CD4-positive, CD25-positive, alpha-beta regulatory T cell (primary cell): ENCODE results near the gene KANK2. TPM values are rescaled to one million over a fixed set of nuclear protein-coding genes. Genes with fewer than 3 reads are reported as not detected.
A peak's percentile ranks its signal among the peaks of the same experiment; 100 is the strongest.

Source experiments
- ATAC-seq, 2 donors: fragments of 150-1000 bp; cut with Tn5 transposase; one replicate each; pipeline ENCODE4 v1.10.0; 2021; ENCODE audit warnings: low read depth in 2 of 2, moderate number of reproducible peaks in 2 of 2, moderate library complexity in 1 of 2
- DNase-seq, 3 donors: peaks; one replicate each; pipeline versions ENCODE4 v3.0.0 to v3.0.0-alpha.2; 2012 to 2022; ENCODE audit warnings: mixed read lengths in 1 of 3
- H3K27ac ChIP-seq: one replicate; pipeline ENCODE4 v1.7.0; 2013; ENCODE audit warnings: mild to moderate bottlenecking, low read length; ENCODE audit not compliant: insufficient read depth, poor library complexity, severe bottlenecking
- H3K27me3 ChIP-seq: one replicate; pipeline ENCODE4 v1.7.0; 2013; ENCODE audit warnings: low read length; ENCODE audit not compliant: control insufficient read depth, insufficient read depth
- H3K36me3 ChIP-seq: one replicate; pipeline ENCODE4 v1.7.0; 2013; ENCODE audit warnings: mild to moderate bottlenecking, low read length, moderate library complexity; ENCODE audit not compliant: control insufficient read depth, insufficient read depth
- H3K4me1 ChIP-seq: 2 replicates; pipeline ENCODE4 v1.7.0; 2013; ENCODE audit warnings: mild to moderate bottlenecking, low read length; ENCODE audit not compliant: insufficient read depth, control insufficient read depth, poor library complexity, severe bottlenecking
- H3K4me3 ChIP-seq: one replicate; pipeline ENCODE4 v1.7.0; 2013; ENCODE audit warnings: low read depth, mild to moderate bottlenecking, low read length, moderate library complexity
- H3K9me3 ChIP-seq, 2 experiments: 1 replicate in 1 of 2; 2 replicates in 1 of 2; pipeline ENCODE4 v1.7.0; 2013; ENCODE audit warnings: low read length in 2 of 2, mild to moderate bottlenecking in 1 of 2, moderate library complexity in 1 of 2; ENCODE audit not compliant: control insufficient read depth in 2 of 2
- H3K27ac Mint-ChIP-seq, 3 donors: one replicate each; pipeline ENCODE4 v1.8.0; 2020 to 2022; ENCODE audit warnings: mild to moderate bottlenecking in 3 of 3, mixed read lengths in 3 of 3, moderate library complexity in 2 of 3
- H3K27me3 Mint-ChIP-seq: one replicate; pipeline ENCODE4 v1.8.0; 2022; ENCODE audit warnings: mild to moderate bottlenecking, mixed read lengths
- H3K36me3 Mint-ChIP-seq: one replicate; pipeline ENCODE4 v1.8.0; 2020; ENCODE audit warnings: mixed read lengths
- H3K4me1 Mint-ChIP-seq, 4 donors: one replicate each; pipeline ENCODE4 v1.8.0; 2020 to 2022; ENCODE audit warnings: mixed read lengths in 4 of 4, mild to moderate bottlenecking in 1 of 4
- H3K4me3 Mint-ChIP-seq, 4 donors: one replicate each; pipeline ENCODE4 v1.8.0; 2020 to 2022; ENCODE audit warnings: mild to moderate bottlenecking in 4 of 4, mixed read lengths in 4 of 4, moderate library complexity in 3 of 4
- H3K9me3 Mint-ChIP-seq, 7 donors: one replicate each; pipeline ENCODE4 v1.8.0; 2020 to 2022; ENCODE audit warnings: mixed read lengths in 7 of 7, mild to moderate bottlenecking in 3 of 7, moderate library complexity in 2 of 7
- polyA plus RNA-seq, 4 donors: library from polyadenylated mRNA; unstranded; fragments of 300-500 nt; fragmentation: Illumina TruSeq; gene quantifications; one replicate each; pipeline ENCODE4 v1.2.3, GENCODE V29; 2021
- total RNA-seq: library from RNA; stranded (reverse); gene quantifications from one replicate; pipeline ENCODE4 v1.2.3, GENCODE V29; 2022

KANK2 gene
- total and polyA plus RNA-seq, 5 donors from 2014 or later = 0.16 to 0.74 (median 0.40) TPM; not detected in 1

GRCh38 chr19:11173516-11174155, 23.7 kb downstream of the KANK2 start:
- no peaks in the 10 kb centered on the region for H3K4me1 Mint-ChIP-seq

GRCh38 chr19:11172576-11172975, 24.8 kb downstream of the KANK2 start:
- H3K27ac ChIP-seq = no peak overlapping the region
- no peaks in the 10 kb centered on the region for H3K4me1 Mint-ChIP-seq
- DNase-seq (no peak), ATAC-seq (no peak)
- peaks cover 4% of the 10 kb centered on the region for H3K27me3 Mint-ChIP-seq
- H3K9me3 ChIP-seq = no peaks in the 10 kb centered on the region
- no peaks in the 10 kb centered on the region for H3K36me3 ChIP-seq
- no peak overlapping the region for H3K4me3 Mint-ChIP-seq
- H3K27me3 ChIP-seq = no peaks in the 10 kb centered on the region
- peaks cover 0 to 3% (median 0%) of the 10 kb centered on the region in 7 donors for H3K9me3 Mint-ChIP-seq
- no peak overlapping the region for H3K4me3 ChIP-seq
- no peaks in the 10 kb centered on the region for H3K4me1 ChIP-seq
- H3K36me3 Mint-ChIP-seq = no peaks in the 10 kb centered on the region
- H3K27ac Mint-ChIP-seq = no peak overlapping the region

More at GRCh38 chr19:11173516-11174155, 23.7 kb downstream of the KANK2 start:
- DNase-seq (no peak), ATAC-seq (no peak)
- Histone ChIP-seq H3K27ac (no peak overlapping the region), H3K9me3 (no peaks in the 10 kb centered on the region), H3K4me3 (no peak overlapping the region), H3K4me1 (peaks cover under 1% of the 10 kb centered on the region), H3K27me3 (no peaks in the 10 kb centered on the region), H3K36me3 (no peaks in the 10 kb centered on the region)
- Mint-ChIP-seq H3K27ac (no peak overlapping the region), H3K36me3 (no peaks in the 10 kb centered on the region), H3K9me3 (peaks cover 0 to 3% (median 0%) of the 10 kb centered on the region in 7 donors), H3K27me3 (peaks cover 4% of the 10 kb centered on the region), H3K4me3 (no peak overlapping the region)

GRCh38 chr19:11171144-11171543, 26.2 kb downstream of the KANK2 start:
- DNase-seq (no peak), ATAC-seq (no peak)
- Mint-ChIP-seq H3K27me3 (peaks cover 10% of the 10 kb centered on the region), H3K4me3 (no peak overlapping the region), H3K4me1 (no peaks in the 10 kb centered on the region), H3K27ac (no peak overlapping the region), H3K36me3 (no peaks in the 10 kb centered on the region), H3K9me3 (peaks cover 0 to 3% (median 0%) of the 10 kb centered on the region in 7 donors)
- Histone ChIP-seq H3K9me3 (no peaks in the 10 kb centered on the region), H3K27ac (no peak overlapping the region), H3K4me1 (no peaks in the 10 kb centered on the region), H3K4me3 (no peak overlapping the region), H3K27me3 (no peaks in the 10 kb centered on the region), H3K36me3 (no peaks in the 10 kb centered on the region)

- Mint-ChIP-seq H3K27ac (no peak overlapping the region), H3K9me3 (peaks cover 0 to 3% (median 0%) of the 10 kb centered on the region in 7 donors), H3K27me3 (peaks cover 10% of the 10 kb centered on the region), H3K36me3 (no peaks in the 10 kb centered on the region), H3K4me1 (no peaks in the 10 kb centered on the region), H3K4me3 (no peak overlapping the region)
- no peaks in the 10 kb centered on the region for H3K9me3 ChIP-seq
- no peaks in the 10 kb centered on the region for H3K36me3 ChIP-seq
- no peak overlapping the region for H3K4me3 ChIP-seq
- no peak overlapping the region for H3K27ac ChIP-seq
- DNase-seq (no peak), ATAC-seq (no peak)
- H3K4me1 ChIP-seq = no peaks in the 10 kb centered on the region
- no peaks in the 10 kb centered on the region for H3K27me3 ChIP-seq
These were observed 27.3 kb downstream of the KANK2 start for GRCh38 chr19:11169896-11170678.

- H3K27me3 ChIP-seq = no peaks in the 10 kb centered on the region
- no peak overlapping the region for H3K27ac ChIP-seq
- Mint-ChIP-seq H3K9me3 (peaks cover 0 to 3% (median 0%) of the 10 kb centered on the region in 7 donors), H3K4me1 (no peaks in the 10 kb centered on the region), H3K36me3 (no peaks in the 10 kb centered on the region), H3K27ac (no peak overlapping the region), H3K4me3 (no peak overlapping the region), H3K27me3 (peaks cover 10% of the 10 kb centered on the region)
- no peaks in the 10 kb centered on the region for H3K4me1 ChIP-seq
- H3K4me3 ChIP-seq = no peak overlapping the region
- no peak for DNase-seq
- no peaks in the 10 kb centered on the region for H3K36me3 ChIP-seq
- H3K9me3 ChIP-seq = no peaks in the 10 kb centered on the region
- no peak for ATAC-seq
These were observed 28.8 kb downstream of the KANK2 start for GRCh38 chr19:11168568-11168967.

- no peaks in the 10 kb centered on the region for H3K36me3 Mint-ChIP-seq
- no peaks in the 10 kb centered on the region for H3K9me3 ChIP-seq
- H3K4me3 Mint-ChIP-seq = no peak overlapping the region
- H3K27me3 Mint-ChIP-seq = peaks cover 10% of the 10 kb centered on the region
- no peak for DNase-seq
- H3K4me1 Mint-ChIP-seq = no peaks in the 10 kb centered on the region
- H3K36me3 ChIP-seq = no peaks in the 10 kb centered on the region
- H3K4me3 ChIP-seq = no peak overlapping the region
- H3K27ac ChIP-seq = no peak overlapping the region
- H3K4me1 ChIP-seq = no peaks in the 10 kb centered on the region
- H3K27ac Mint-ChIP-seq = peak overlapping the region in 1 of 3 donors; percentile 74
- H3K27me3 ChIP-seq = no peaks in the 10 kb centered on the region
- H3K9me3 Mint-ChIP-seq = peaks cover 0 to 2% (median 0%) of the 10 kb centered on the region in 7 donors
- ATAC-seq = no peak
These were observed 30.8 kb downstream of the KANK2 start for GRCh38 chr19:11166281-11167142.

- Mint-ChIP-seq H3K4me3 (peak overlapping the region in 1 of 4 donors; percentile 54), H3K4me1 (no peaks in the 10 kb centered on the region), H3K27ac (no peak overlapping the region), H3K36me3 (no peaks in the 10 kb centered on the region), H3K27me3 (peaks cover 10% of the 10 kb centered on the region), H3K9me3 (peaks cover 0 to 2% (median 0%) of the 10 kb centered on the region in 7 donors)
- Histone ChIP-seq H3K27me3 (no peaks in the 10 kb centered on the region), H3K4me3 (no peak overlapping the region), H3K27ac (no peak overlapping the region), H3K9me3 (no peaks in the 10 kb centered on the region), H3K36me3 (no peaks in the 10 kb centered on the region), H3K4me1 (no peaks in the 10 kb centered on the region)
- DNase-seq (no peak), ATAC-seq (no peak)
These were observed 31.8 kb downstream of the KANK2 start for GRCh38 chr19:11165486-11166030.
